Common myeloid progenitor, CD34-positive (primary cell): ENCODE data around the gene KCNT1.

Experiments used
- CTCF ChIA-PET: fragments of 350-600 bp; sonication (Branson Sonifier 250); formaldehyde crosslinking; loops from one replicate; lab custom pipeline; 2021; ENCODE audit warnings: antibody characterized with exemption; lab: Charles Lee
- POLR2A ChIA-PET: fragments of 350-600 bp; sonication (Branson Sonifier 250); formaldehyde crosslinking; loops from one replicate; lab custom pipeline; 2021; ENCODE audit warnings: antibody characterized with exemption; lab: Charles Lee
- DNase-seq, 3 donors: peaks; one replicate each; pipeline versions ENCODE4 v3.0.0 to v3.0.0-alpha.2; 2013
- H3K27ac ChIP-seq, 2 experiments: 1 replicate in 1 of 2; 2 replicates in 1 of 2; pipeline ENCODE4 v1.7.0; 2013; ENCODE audit warnings: inconsistent platforms in 2 of 2, low read length in 2 of 2, mild to moderate bottlenecking in 2 of 2, low read depth in 1 of 2, moderate library complexity in 1 of 2; ENCODE audit not compliant: severe bottlenecking in 2 of 2, insufficient read depth in 1 of 2, poor library complexity in 1 of 2
- H3K27me3 ChIP-seq, 5 experiments: replicated peaks in 2 of 5; 1 replicate in 3 of 5; 2 replicates in 2 of 5; pipeline versions ENCODE4 v1.6.1 to v1.7.0; 2013; ENCODE audit warnings: low read length in 4 of 5, mild to moderate bottlenecking in 2 of 5, moderate library complexity in 2 of 5, inconsistent platforms in 1 of 5; ENCODE audit not compliant: insufficient read depth in 5 of 5, control insufficient read depth in 4 of 5
- H3K36me3 ChIP-seq, 4 experiments: 1 replicate in 2 of 4; 2 replicates in 2 of 4; pipeline versions ENCODE4 v1.6.1 to v1.7.0; 2013; ENCODE audit warnings: low read length in 3 of 4, control low read depth in 1 of 4, mild to moderate bottlenecking in 1 of 4; ENCODE audit not compliant: control insufficient read depth in 4 of 4, insufficient read depth in 4 of 4
- H3K4me1 ChIP-seq, 4 experiments: 1 replicate in 3 of 4; 2 replicates in 1 of 4; pipeline versions ENCODE4 v1.6.1 to v1.7.1; 2013; ENCODE audit warnings: low read length in 3 of 4, mild to moderate bottlenecking in 3 of 4, control low read depth in 1 of 4, inconsistent platforms in 1 of 4, moderate library complexity in 1 of 4; ENCODE audit not compliant: control insufficient read depth in 4 of 4, insufficient read depth in 4 of 4; ENCODE audit errors: control extremely low read depth in 1 of 4
- H3K4me3 ChIP-seq, 7 experiments: 1 replicate in 4 of 7; 2 replicates in 3 of 7; pipeline versions ENCODE4 v1.5.1 to v1.7.0; 2013; ENCODE audit warnings: mild to moderate bottlenecking in 7 of 7, low read length in 6 of 7, moderate library complexity in 6 of 7, inconsistent platforms in 2 of 7, low read depth in 2 of 7, control low read depth in 1 of 7; ENCODE audit not compliant: insufficient read depth in 4 of 7, control insufficient read depth in 1 of 7; ENCODE audit errors: extremely low read depth in 1 of 7
- H3K9me3 ChIP-seq, 5 experiments: 1 replicate in 4 of 5; 2 replicates in 1 of 5; pipeline versions ENCODE4 v1.6.1 to v1.7.1; 2013; ENCODE audit warnings: low read length in 4 of 5, mild to moderate bottlenecking in 2 of 5, inconsistent platforms in 1 of 5, low read depth in 1 of 5, moderate library complexity in 1 of 5; ENCODE audit not compliant: control insufficient read depth in 4 of 5, insufficient read depth in 2 of 5; ENCODE audit errors: control extremely low read depth in 1 of 5
- WGBS: methylation state at CpG from one replicate; pipeline ENCODE4 v1.1.5; 2013; ENCODE audit not compliant: insufficient coverage; 5-methylcytosine and 5-hydroxymethylcytosine counted together

Gene KCNT1

DNA sequence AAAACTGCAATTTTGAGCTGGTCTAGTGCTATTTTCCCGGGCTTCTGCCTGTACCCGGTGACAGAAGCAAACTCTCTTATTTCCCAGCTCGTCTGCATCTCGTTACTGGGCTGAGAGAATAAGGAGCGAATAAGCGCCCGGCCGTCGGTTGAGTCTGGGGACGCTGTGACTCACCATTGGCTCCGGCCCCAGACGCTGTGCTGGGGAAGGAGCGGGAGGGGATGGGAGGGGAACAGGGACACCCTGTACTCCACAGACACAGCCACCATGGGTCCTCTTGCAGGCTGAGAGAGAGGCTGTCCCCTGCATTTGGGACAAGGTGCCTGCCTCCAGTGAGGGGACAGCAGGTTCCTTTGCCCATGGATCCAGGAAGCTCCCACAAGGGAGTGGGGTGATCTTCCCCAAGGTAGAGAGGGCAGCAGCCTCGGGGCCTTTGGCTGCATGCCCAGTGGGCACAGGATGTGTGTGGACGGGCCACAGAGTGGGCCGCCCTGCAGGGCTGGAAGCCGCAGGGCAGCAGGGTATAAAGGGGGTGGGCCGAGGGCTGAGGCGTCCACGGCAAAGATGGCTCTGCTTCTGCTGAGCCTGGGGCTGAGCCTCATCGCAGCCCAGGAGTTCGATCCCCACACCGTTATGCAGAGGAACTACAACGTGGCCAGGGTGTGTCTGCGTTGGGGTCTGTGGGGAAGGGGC is 39.1 kb upstream of the KCNT1 start, which contains the start of gene LCN9:
Gene LCN9, plus strand, starts transcription at position 552 of the 693 bp plus-strand sequence. Its CDS starts 13 bp downstream, at position 565.
- no peaks in the 10 kb centered on the region for H3K36me3 ChIP-seq
- WGBS = 80% methylated on average over 16 of the region's 25 CpGs
- H3K27me3 ChIP-seq = peaks cover 0 to 8% (median 0%) of the 10 kb centered on the region in 5 experiments
- CTCF ChIA-PET = no interaction called here
- DNase-seq = no peak
- POLR2A ChIA-PET = no interaction called here
- H3K4me1 ChIP-seq = no peaks in the 10 kb centered on the region
- no peak within 1 kb of the TSS for H3K27ac ChIP-seq
- H3K4me3 ChIP-seq = no peak within 1 kb of the TSS
- no peaks in the 10 kb centered on the region for H3K9me3 ChIP-seq

DNA sequence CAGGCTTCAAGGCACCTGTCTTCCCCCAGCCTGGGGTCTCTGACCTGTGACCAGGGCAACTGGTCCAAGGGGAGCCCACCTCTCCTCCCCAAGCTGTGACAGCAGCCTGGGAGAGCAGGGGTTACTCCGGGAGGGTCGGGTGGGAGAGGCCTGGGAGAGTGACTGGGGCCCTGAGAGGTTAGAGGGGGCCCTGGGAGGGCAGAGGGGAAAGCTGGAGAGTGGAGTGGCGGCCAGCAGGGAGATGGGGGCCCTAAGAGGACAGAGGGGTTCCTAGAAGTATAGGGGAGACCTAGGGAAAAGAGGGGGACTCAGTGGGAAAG is 38.6 kb upstream of the KCNT1 start:
- Histone ChIP-seq H3K27me3 (peaks cover 0 to 8% (median 0%) of the 10 kb centered on the region in 5 experiments), H3K27ac (no peak overlapping the region), H3K4me3 (no peak overlapping the region), H3K4me1 (no peaks in the 10 kb centered on the region), H3K36me3 (no peaks in the 10 kb centered on the region), H3K9me3 (no peaks in the 10 kb centered on the region)
- DNase-seq = no peak
- ChIA-PET CTCF (no interaction called here), POLR2A (no interaction called here)
- WGBS = 86% methylated on average over 3 of the region's 3 CpGs

DNA sequence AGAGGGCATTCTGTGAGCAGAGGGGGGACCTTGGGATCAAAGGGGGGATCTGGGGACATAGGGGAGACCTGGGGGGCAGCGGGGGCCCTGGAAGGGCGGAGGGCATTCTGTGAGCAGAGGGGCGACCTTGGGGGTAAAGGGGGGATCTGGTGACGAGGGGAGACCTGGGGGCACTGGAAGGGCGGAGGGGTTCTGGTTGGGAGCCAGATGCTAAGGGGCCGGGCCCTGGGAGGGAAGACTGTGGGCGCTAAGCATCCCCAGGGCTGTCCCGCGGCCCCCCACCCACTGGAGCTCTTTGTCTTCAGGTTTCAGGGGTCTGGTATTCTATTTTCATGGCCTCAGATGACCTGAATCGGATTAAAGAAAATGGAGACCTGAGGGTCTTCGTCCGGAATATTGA is 38.1 kb upstream of the KCNT1 start:
- ChIA-PET POLR2A (no interaction called here), CTCF (no interaction called here)
- no peak for DNase-seq
- Histone ChIP-seq H3K36me3 (no peaks in the 10 kb centered on the region), H3K27me3 (peaks cover 0 to 8% (median 0%) of the 10 kb centered on the region in 5 experiments), H3K4me1 (no peaks in the 10 kb centered on the region), H3K9me3 (no peaks in the 10 kb centered on the region), H3K4me3 (no peak overlapping the region), H3K27ac (no peak overlapping the region)
- 93% methylated on average over 12 of the region's 12 CpGs for WGBS

DNA sequence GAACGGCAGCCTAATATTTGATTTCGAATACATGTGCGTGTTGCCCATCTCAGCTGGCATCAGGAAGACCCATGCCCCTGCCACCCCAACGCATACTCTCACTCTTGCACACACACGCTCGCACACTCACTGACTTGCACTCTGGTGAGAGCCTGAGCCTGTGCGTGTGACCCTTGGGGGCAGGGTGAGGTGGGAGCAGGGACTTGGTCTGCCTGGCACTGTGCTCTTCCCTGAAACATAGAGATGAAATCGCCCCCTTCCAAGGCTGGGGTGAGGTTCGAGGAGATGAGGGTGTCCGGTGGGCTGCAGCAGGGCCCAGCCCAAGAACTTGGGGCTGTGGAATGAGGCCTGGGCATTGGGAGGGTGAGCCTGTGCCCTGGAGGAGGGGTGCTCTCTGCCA is 37.7 kb upstream of the KCNT1 start:
- ChIA-PET CTCF (no interaction called here), POLR2A (no interaction called here)
- Histone ChIP-seq H3K27me3 (peaks cover 0 to 8% (median 0%) of the 10 kb centered on the region in 5 experiments), H3K4me3 (no peak overlapping the region), H3K4me1 (no peaks in the 10 kb centered on the region), H3K36me3 (no peaks in the 10 kb centered on the region), H3K9me3 (no peaks in the 10 kb centered on the region), H3K27ac (no peak overlapping the region)
- 91% methylated on average over 10 of the region's 10 CpGs for WGBS
- no peak for DNase-seq

DNA sequence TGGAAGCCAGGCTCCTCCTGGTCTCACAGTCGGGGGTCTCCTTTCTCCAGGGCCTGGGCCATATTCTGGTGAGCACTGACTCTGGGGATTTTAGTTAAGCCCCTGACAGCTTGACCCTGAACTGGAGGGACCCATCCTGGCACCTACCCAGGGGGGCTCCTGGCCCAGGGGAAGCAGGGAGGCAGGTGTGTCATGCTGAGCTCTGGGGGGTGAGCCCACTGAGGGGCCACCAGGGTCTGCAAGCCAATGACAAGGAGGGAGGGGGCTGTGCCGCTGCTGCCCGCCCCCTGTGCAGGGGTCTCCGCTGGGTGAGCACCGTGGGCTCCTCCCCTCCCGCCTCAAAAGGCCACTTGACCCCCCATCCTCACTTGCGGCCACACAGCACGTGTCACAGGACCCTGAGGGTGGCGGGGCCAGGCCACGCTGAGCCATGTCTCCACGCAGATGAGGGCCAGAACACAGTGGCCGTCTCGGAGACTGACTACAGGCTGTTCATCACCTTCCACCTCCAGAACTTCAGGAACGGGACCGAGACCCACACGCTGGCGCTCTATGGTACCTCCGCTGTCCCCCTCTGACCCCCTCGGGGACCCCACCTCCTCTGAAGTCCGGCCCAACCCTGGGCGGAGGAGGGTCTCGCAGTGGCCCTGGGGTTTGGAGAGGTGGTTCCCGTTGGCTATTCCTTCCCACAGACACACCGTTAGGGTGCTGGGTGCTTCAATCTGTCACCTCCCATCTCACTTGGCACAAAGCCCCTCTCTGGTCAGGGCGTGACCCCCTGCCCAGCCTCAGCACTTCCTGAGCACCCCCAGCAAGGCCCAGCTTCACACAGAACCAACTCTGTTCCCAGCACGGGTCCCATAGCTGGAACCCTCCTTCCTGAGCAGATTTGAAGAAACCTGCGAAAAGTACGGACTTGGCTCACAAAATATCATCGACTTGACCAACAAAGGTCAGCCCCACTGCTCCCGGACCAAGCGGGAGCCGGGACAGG is 36.9 kb upstream of the KCNT1 start:
- Histone ChIP-seq H3K36me3 (no peaks in the 10 kb centered on the region), H3K4me3 (no peak overlapping the region), H3K27me3 (peaks cover 0 to 8% (median 0%) of the 10 kb centered on the region in 5 experiments), H3K4me1 (no peaks in the 10 kb centered on the region), H3K27ac (no peak overlapping the region), H3K9me3 (peaks cover 0 to 3% (median 0%) of the 10 kb centered on the region in 5 experiments)
- POLR2A ChIA-PET = no interaction called here
- no peak for DNase-seq
- CTCF ChIA-PET = no interaction called here
- WGBS = 90% methylated on average over 23 of the region's 32 CpGs

DNA sequence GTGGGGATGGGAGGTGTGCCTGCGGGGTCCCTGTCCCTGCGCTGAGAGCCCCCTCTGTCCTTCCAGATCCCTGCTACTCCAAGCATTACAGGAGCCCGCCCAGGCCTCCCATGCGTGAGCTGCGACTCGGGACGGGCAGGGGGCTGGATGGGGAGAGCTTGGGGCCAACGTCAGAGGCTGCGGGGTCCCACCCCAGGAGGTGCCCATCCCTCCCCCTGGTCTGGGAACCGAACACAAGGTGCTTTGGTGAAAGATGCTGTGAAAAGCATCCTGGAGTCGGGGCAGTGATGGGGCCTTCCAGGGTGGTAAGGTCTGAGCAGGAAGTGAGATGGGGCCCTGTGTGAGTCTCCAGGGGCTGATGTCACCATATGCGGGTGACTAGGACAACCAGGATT is 36.2 kb upstream of the KCNT1 start:
- ChIA-PET CTCF (no interaction called here), POLR2A (no interaction called here)
- no peak overlapping the region for H3K4me3 ChIP-seq
- peaks cover 0 to 8% (median 0%) of the 10 kb centered on the region in 5 experiments for H3K27me3 ChIP-seq
- no peaks in the 10 kb centered on the region for H3K36me3 ChIP-seq
- H3K27ac ChIP-seq = no peak overlapping the region
- peaks cover 0 to 3% (median 0%) of the 10 kb centered on the region in 5 experiments for H3K9me3 ChIP-seq
- H3K4me1 ChIP-seq = no peaks in the 10 kb centered on the region
- DNase-seq = no peak
- 74% methylated on average over 9 of the region's 12 CpGs for WGBS
